Measurements from ENCODE around the gene IQSEC1. TPM values are rescaled to one million over a fixed set of nuclear protein-coding genes. Genes with fewer than 3 reads are reported as not detected.
A peak's percentile ranks its signal among the peaks of the same experiment; 100 is the strongest.

IQSEC1 gene
- total RNA-seq, 1 experiment from 2014 or later, result 28.1 TPM

GRCh38 chr3:13028010-13028821 is 45.0 kb downstream of the IQSEC1 start:
- intact Hi-C loops (cut with micrococcal nuclease), result no loop called here
- DNase-seq (ENCODE audit: low read depth, low spot score), result no peak
- RAD21 ChIA-PET (ENCODE audit: low non-redundant PET in 1 of 2, low total read pairs in 2 of 2, uncharacterized antibody in 2 of 2, unreplicated experiment in 2 of 2), result no interaction called here
- Histone ChIP-seq H2AFZ (ENCODE audit: low read depth, low read length, poor library complexity, severe bottlenecking) (no peak overlapping the region), H3K9ac (ENCODE audit: low read length) (no peak overlapping the region), H3K27me3 (ENCODE audit: insufficient read depth, low read length) (no peaks in the 10 kb centered on the region), H3K4me1 (ENCODE audit: control insufficient read depth in 1 of 2, insufficient read depth in 2 of 2, low read length in 2 of 2) (peaks cover 0 to 13% of the 10 kb centered on the region in 2 experiments; a peak in 2 of 4 replicates), H3K9me3 (ENCODE audit: control insufficient read depth in 1 of 2, insufficient read depth in 1 of 2, low read depth in 1 of 2, low read length in 2 of 2) (no peaks in the 10 kb centered on the region), H3K36me3 (ENCODE audit: control insufficient read depth in 1 of 2, insufficient read depth in 2 of 2, low read length in 2 of 2) (no peaks in the 10 kb centered on the region), H3K4me3 (replicated peaks in 1 of 2; ENCODE audit: low read depth in 1 of 2, low read length in 2 of 2) (no peak overlapping the region), H3K9me2 (ENCODE audit: insufficient read depth) (no peaks in the 10 kb centered on the region), H3K27ac (ENCODE audit: low read depth, low read length) (no peak overlapping the region), H3K4me2 (ENCODE audit: low read length) (no peak overlapping the region), H4K20me1 (ENCODE audit: insufficient read depth) (no peaks in the 10 kb centered on the region), H3K79me2 (ENCODE audit: insufficient read depth, low read length) (no peaks in the 10 kb centered on the region)
- CTCF ChIA-PET, result no interaction called here
- ATAC-seq, result no peak
- no TSS peak for BruUV-seq (replicated peaks)
- POLR2A ChIA-PET, result no interaction called here
- TF ChIP-seq TCF7L2 (IDR thresholded peaks at IDR 0.05; ENCODE audit: borderline replicate concordance, extremely low read depth, insufficient read depth, insufficient read length) (no peak), JUND (IDR thresholded peaks at IDR 0.05) (no peak), CBX3 (IDR thresholded peaks at IDR 0.05; ENCODE audit: low read depth) (no peak)

- Histone ChIP-seq H3K27ac (ENCODE audit: low read depth, low read length) (no peak overlapping the region), H3K9ac (ENCODE audit: low read length) (no peak overlapping the region), H3K4me3 (replicated peaks in 1 of 2; ENCODE audit: low read depth in 1 of 2, low read length in 2 of 2) (no peak overlapping the region), H2AFZ (ENCODE audit: low read depth, low read length, poor library complexity, severe bottlenecking) (no peak overlapping the region), H3K9me3 (ENCODE audit: control insufficient read depth in 1 of 2, insufficient read depth in 1 of 2, low read depth in 1 of 2, low read length in 2 of 2) (no peaks in the 10 kb centered on the region), H3K4me1 (ENCODE audit: control insufficient read depth in 1 of 2, insufficient read depth in 2 of 2, low read length in 2 of 2) (peaks cover 0 to 20% of the 10 kb centered on the region in 2 experiments; a peak in 2 of 4 replicates), H3K79me2 (ENCODE audit: insufficient read depth, low read length) (no peaks in the 10 kb centered on the region), H4K20me1 (ENCODE audit: insufficient read depth) (no peaks in the 10 kb centered on the region), H3K36me3 (ENCODE audit: control insufficient read depth in 1 of 2, insufficient read depth in 2 of 2, low read length in 2 of 2) (no peaks in the 10 kb centered on the region), H3K4me2 (ENCODE audit: low read length) (no peak overlapping the region), H3K9me2 (ENCODE audit: insufficient read depth) (no peaks in the 10 kb centered on the region), H3K27me3 (ENCODE audit: insufficient read depth, low read length) (no peaks in the 10 kb centered on the region)
- no TSS peak for BruUV-seq (replicated peaks)
- intact Hi-C loops (cut with micrococcal nuclease), result no loop called here
- ChIA-PET POLR2A (interaction anchor here (0.5 kb wide), 1 partner anchor 43 kb away, joined by 3 read pairs; no protein-coding TSS in a partner anchor), CTCF (no interaction called here), RAD21 (ENCODE audit: low non-redundant PET in 1 of 2, low total read pairs in 2 of 2, uncharacterized antibody in 2 of 2, unreplicated experiment in 2 of 2) (no interaction called here)
- DNase-seq (ENCODE audit: low read depth, low spot score), result no peak
- no peak; the same call in 1 of the 2 replicates for ATAC-seq
- TF ChIP-seq EZH2phosphoT487 (IDR thresholded peaks at IDR 0.05; ENCODE audit: borderline replicate concordance) (no peak), FOSL1 (IDR thresholded peaks at IDR 0.05; ENCODE audit: low read depth) (no peak), REST (IDR thresholded peaks at IDR 0.05; ENCODE audit: low read depth) (no peak), CTCF (IDR thresholded peaks at IDR 0.05 in 2 of 3, conservative IDR thresholded peaks at IDR 0.05 in 1 of 3; ENCODE audit: borderline replicate concordance in 1 of 3, insufficient read depth in 1 of 3, low read depth in 2 of 3, low read length in 2 of 3) (peak in 1 of 3 experiments; percentile 31; a peak in 2 of 6 replicates), POLR2AphosphoS5 (IDR thresholded peaks at IDR 0.05; ENCODE audit: low read depth, low read length) (no peak), ZBTB33 (IDR thresholded peaks at IDR 0.05; ENCODE audit: extremely low read depth, insufficient replicate concordance, low read length) (no peak), ZFX (IDR thresholded peaks at IDR 0.05) (no peak), JUND (IDR thresholded peaks at IDR 0.05) (no peak)
These were observed 46.1 kb downstream of the IQSEC1 start for GRCh38 chr3:13027154-13027553.
